ENCODE data around the gene OR10J5. TPM values are rescaled to one million over a fixed set of nuclear protein-coding genes. Genes with fewer than 3 reads are reported as not detected.

The OR10J5 gene, protein sequence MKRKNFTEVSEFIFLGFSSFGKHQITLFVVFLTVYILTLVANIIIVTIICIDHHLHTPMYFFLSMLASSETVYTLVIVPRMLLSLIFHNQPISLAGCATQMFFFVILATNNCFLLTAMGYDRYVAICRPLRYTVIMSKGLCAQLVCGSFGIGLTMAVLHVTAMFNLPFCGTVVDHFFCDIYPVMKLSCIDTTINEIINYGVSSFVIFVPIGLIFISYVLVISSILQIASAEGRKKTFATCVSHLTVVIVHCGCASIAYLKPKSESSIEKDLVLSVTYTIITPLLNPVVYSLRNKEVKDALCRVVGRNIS
- total RNA-seq, result not detected in 2 replicates

DNA sequence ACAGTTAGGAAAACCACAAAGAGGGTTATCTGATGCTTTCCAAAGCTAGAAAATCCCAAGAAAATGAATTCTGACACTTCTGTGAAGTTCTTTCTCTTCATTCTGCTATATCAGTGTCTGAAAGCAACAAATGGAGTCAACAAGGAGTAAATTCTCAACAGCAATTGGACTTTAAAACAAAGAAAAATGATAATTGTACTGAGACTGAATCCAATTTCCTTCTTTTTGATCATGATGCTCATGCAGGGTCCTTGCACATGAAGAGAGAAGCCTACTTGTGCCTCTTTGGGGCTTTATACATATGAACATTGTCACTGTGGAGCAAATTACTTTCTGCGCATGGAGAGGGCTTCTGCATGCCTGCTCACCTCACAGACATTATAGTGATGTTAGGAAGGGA is at the start of gene OR10J5:
Gene OR10J5, minus strand, starts transcription at position 101 of the 400 bp plus-strand sequence. Its CDS starts 0 bp downstream, at position 101.

Other genes starting within 250 kb of the OR10J5 start
- gene FCER1A, start 233.7 kb downstream of the OR10J5 start, total RNA-seq, result not detected in 2 replicates
- gene OR10J4, start 103.8 kb downstream of the OR10J5 start, total RNA-seq, result not detected in 2 replicates
- not detected in 2 replicates for gene OR10J1, start 96.3 kb downstream of the OR10J5 start, total RNA-seq
- gene APCS, start 51.8 kb upstream of the OR10J5 start, total RNA-seq, result not detected in 2 replicates
- gene CRP, start 178.6 kb upstream of the OR10J5 start, total RNA-seq, result not detected in 2 replicates
- 44.0 and 67.8 TPM in 2 replicates for gene DUSP23, start 245.0 kb upstream of the OR10J5 start, total RNA-seq

Measured in mesangial cell (primary cell).